Left lung (tissue), 10 donors: ENCODE measurements around the gene TMEM182. TPM values are rescaled to one million over a fixed set of nuclear protein-coding genes. Genes with fewer than 3 reads are reported as not detected.

ENCODE experiments used
- ATAC-seq: fragments of 200-7000 bp; cut with Tn5 transposase; one replicate; pipeline ENCODE4 v1.9.1; 2020; ENCODE audit warnings: moderate library complexity
- DNase-seq, 4 donors: peaks; one replicate each; pipeline ENCODE4 v3.0.0-alpha.2; 2013 to 2020
- H3K27ac ChIP-seq, 2 donors: fragments of 200-600 bp; sonication (generic) in 1 of 2; one replicate each; pipeline versions ENCODE4 v1.5.0 to v1.8.0; 2020 to 2021
- H3K27me3 ChIP-seq, 2 donors: fragments of 200-600 bp; sonication (generic) in 1 of 2; one replicate each; pipeline versions ENCODE4 v1.5.0 to v1.8.0; 2020 to 2021
- H3K36me3 ChIP-seq, 2 donors: fragments of 200-600 bp; sonication (generic) in 1 of 2; one replicate each; pipeline versions ENCODE4 v1.5.0 to v1.8.0; 2020 to 2021
- H3K4me1 ChIP-seq, 2 donors: fragments of 200-600 bp; one replicate each; pipeline ENCODE4 v1.8.0; 2021
- H3K4me3 ChIP-seq, 2 donors: fragments of 200-600 bp; sonication (generic) in 1 of 2; one replicate each; pipeline versions ENCODE4 v1.5.0 to v1.8.0; 2020 to 2021; ENCODE audit warnings: mild to moderate bottlenecking in 1 of 2
- H3K9me3 ChIP-seq, 2 donors: fragments of 200-600 bp; sonication (generic) in 1 of 2; one replicate each; pipeline versions ENCODE4 v1.5.0 to v1.8.0; 2020 to 2021
- CTCF ChIP-seq, 2 donors: fragments of 200-600 bp; sonication (generic) in 1 of 2; IDR thresholded peaks; one replicate each; pipeline versions ENCODE4 v1.5.0 to v1.8.0; 2021; ENCODE audit warnings: antibody characterized with exemption in 2 of 2
- intact Hi-C, 2 donors: fragments of 100-400 bp; cut with DNase I; formaldehyde crosslinking; loops; one replicate each; pipeline versions ENCODE4 v1.11.2 to v1.14.2; 2022
- polyA plus RNA-seq, 6 donors: library from polyadenylated mRNA; unstranded; fragments of 120-200 nt; gene quantifications; one replicate each; pipeline ENCODE4 v1.2.1, GENCODE V29; 2013; ENCODE audit not compliant: insufficient read length in 6 of 6
- total RNA-seq, 2 donors: library from RNA; stranded (reverse); fragmentation: NEBNext Ultra II Directional; extraction: Animal tissue kit (Norgen Biotek cat#: 25700); gene quantifications; one replicate each; pipeline ENCODE4 v1.2.1, GENCODE V29; 2021
- donor health status: DM: no; HTN: yes; CAD: no.
- donor health status: DM: no; HTN: no; CAD: no.

The TMEM182 gene
- total and polyA plus RNA-seq, 8 donors = 3.4 to 10.9 (median 8.6) TPM

GRCh38 chr2:102789349-102790090 is 27.7 kb downstream of the TMEM182 start:
- H3K4me3 ChIP-seq = no peak overlapping the region
- no peaks in the 10 kb centered on the region for H3K36me3 ChIP-seq
- H3K27me3 ChIP-seq = no peaks in the 10 kb centered on the region
- intact Hi-C loops = no loop called here
- ATAC-seq = peak; percentile 39
- H3K27ac ChIP-seq = peak overlapping the region in 1 of 2 donors; percentile 35
- H3K9me3 ChIP-seq = no peaks in the 10 kb centered on the region
- no peak for DNase-seq
- no peak for TF ChIP-seq CTCF (IDR thresholded peaks at IDR 0.05)
- peaks cover 0 to 10% of the 10 kb centered on the region in 2 donors for H3K4me1 ChIP-seq

GRCh38 chr2:102790091-102790455 is 28.2 kb downstream of the TMEM182 start:
- Histone ChIP-seq H3K4me3 (no peak overlapping the region), H3K27me3 (no peaks in the 10 kb centered on the region), H3K36me3 (no peaks in the 10 kb centered on the region), H3K9me3 (no peaks in the 10 kb centered on the region), H3K27ac (no peak overlapping the region), H3K4me1 (peaks cover 0 to 10% of the 10 kb centered on the region in 2 donors)
- ATAC-seq (no peak), DNase-seq (no peak)
- intact Hi-C loops = no loop called here
- TF ChIP-seq CTCF (IDR thresholded peaks at IDR 0.05) = no peak

- peaks cover 0 to 10% of the 10 kb centered on the region in 2 donors for H3K4me1 ChIP-seq
- H3K27me3 ChIP-seq = no peaks in the 10 kb centered on the region
- H3K9me3 ChIP-seq = no peaks in the 10 kb centered on the region
- no peak overlapping the region for H3K4me3 ChIP-seq
- TF ChIP-seq CTCF (IDR thresholded peaks at IDR 0.05) = no peak
- ATAC-seq (no peak), DNase-seq (no peak)
- H3K27ac ChIP-seq = no peak overlapping the region
- intact Hi-C loops = no loop called here
- H3K36me3 ChIP-seq = no peaks in the 10 kb centered on the region
These were observed 30.9 kb downstream of the TMEM182 start for GRCh38 chr2:102792568-102793208.

- no peak for DNase-seq
- Histone ChIP-seq H3K4me1 (no peaks in the 10 kb centered on the region), H3K27me3 (no peaks in the 10 kb centered on the region), H3K27ac (no peak overlapping the region), H3K9me3 (peaks cover 0 to 15% of the 10 kb centered on the region in 2 donors), H3K4me3 (no peak overlapping the region), H3K36me3 (peaks cover 0 to 8% of the 10 kb centered on the region in 2 donors)
- no peak for ATAC-seq
- TF ChIP-seq CTCF (IDR thresholded peaks at IDR 0.05) = no peak
- intact Hi-C loops = no loop called here
These were observed 33.8 kb downstream of the TMEM182 start for GRCh38 chr2:102795641-102796040.

GRCh38 chr2:102796337-102796736 is 34.5 kb downstream of the TMEM182 start:
- Histone ChIP-seq H3K27me3 (no peaks in the 10 kb centered on the region), H3K4me1 (no peaks in the 10 kb centered on the region), H3K4me3 (no peak overlapping the region), H3K9me3 (peaks cover 0 to 21% of the 10 kb centered on the region in 2 donors), H3K27ac (no peak overlapping the region), H3K36me3 (peaks cover 0 to 8% of the 10 kb centered on the region in 2 donors)
- DNase-seq (no peak), ATAC-seq (no peak)
- intact Hi-C loops = no loop called here
- TF ChIP-seq CTCF (IDR thresholded peaks at IDR 0.05) = no peak
